Activated CD8-positive, alpha-beta memory T cell treated with anti-CD3 and anti-CD28 coated beads, Interleukin-2, amount 10 ng/mL, durations not matched to agents 7 days and 5 days (primary cell): ENCODE results near the gene FAM219A. TPM values are rescaled to one million over a fixed set of nuclear protein-coding genes. Genes with fewer than 3 reads are reported as not detected.
A peak's percentile ranks its signal among the peaks of the same experiment; 100 is the strongest.

ENCODE experiments used
- ATAC-seq: fragments of 150-1000 bp; cut with Tn5 transposase; one replicate; pipeline ENCODE4 v1.10.0; 2021; ENCODE audit warnings: moderate library complexity
- CTCF ChIA-PET: fragments of 350-600 bp; sonication (Branson Sonifier 250); formaldehyde crosslinking; loops from one replicate; lab custom pipeline; 2021; ENCODE audit warnings: antibody characterized with exemption; lab: Charles Lee
- DNase-seq: peaks from one replicate; pipeline ENCODE4 v3.0.0-alpha.2; 2020
- H3K27ac Mint-ChIP-seq: one replicate; pipeline ENCODE4 v1.8.0; 2021; ENCODE audit warnings: mild to moderate bottlenecking, mixed read lengths
- H3K27me3 Mint-ChIP-seq: one replicate; pipeline ENCODE4 v1.8.0; 2021; ENCODE audit warnings: mixed read lengths
- H3K36me3 Mint-ChIP-seq: one replicate; pipeline ENCODE4 v1.8.0; 2021; ENCODE audit warnings: mild to moderate bottlenecking, mixed read lengths
- H3K4me1 Mint-ChIP-seq: one replicate; pipeline ENCODE4 v1.8.0; 2021; ENCODE audit warnings: mixed read lengths
- H3K4me3 Mint-ChIP-seq: one replicate; pipeline ENCODE4 v1.8.0; 2021; ENCODE audit warnings: mild to moderate bottlenecking, moderate library complexity, mixed read lengths
- H3K9me3 Mint-ChIP-seq: one replicate; pipeline ENCODE4 v1.8.0; 2022; ENCODE audit warnings: low read depth, mixed read lengths
- total RNA-seq, 2 experiments: library from RNA; stranded (reverse); gene quantifications; one replicate each; pipeline ENCODE4 v1.2.3, GENCODE V29; 2021

The FAM219A gene
- total RNA-seq, 2 experiments from 2014 or later, result 7.9 to 13.8 TPM

- no peaks in the 10 kb centered on the region for H3K9me3 Mint-ChIP-seq
- no peak for ATAC-seq
- CTCF ChIA-PET, result no interaction called here
- peaks cover 7% of the 10 kb centered on the region for H3K4me1 Mint-ChIP-seq
- no peaks in the 10 kb centered on the region for H3K36me3 Mint-ChIP-seq
- no peak for DNase-seq
- H3K4me3 Mint-ChIP-seq, result no peak overlapping the region
- no peak overlapping the region for H3K27ac Mint-ChIP-seq
- peaks cover 29% of the 10 kb centered on the region for H3K27me3 Mint-ChIP-seq
Measured at GRCh38 chr9:34475097-34475496, 16.7 kb upstream of the FAM219A start.

- no peaks in the 10 kb centered on the region for H3K36me3 Mint-ChIP-seq
- CTCF ChIA-PET, result interaction anchor here (0.7 to 1.3 kb wide), 3 partner anchors 12 to 126 kb away, joined by 3 read pairs; no protein-coding TSS in a partner anchor
- peaks cover 12% of the 10 kb centered on the region for H3K27me3 Mint-ChIP-seq
- no peak overlapping the region for H3K4me3 Mint-ChIP-seq
- ATAC-seq, result no peak
- DNase-seq, result no peak
- H3K4me1 Mint-ChIP-seq, result no peaks in the 10 kb centered on the region
- no peaks in the 10 kb centered on the region for H3K9me3 Mint-ChIP-seq
- H3K27ac Mint-ChIP-seq, result no peak overlapping the region
Measured at GRCh38 chr9:34465468-34465867, 7.1 kb upstream of the FAM219A start.

GRCh38 chr9:34464571-34464970 is 6.2 kb upstream of the FAM219A start:
- no peaks in the 10 kb centered on the region for H3K36me3 Mint-ChIP-seq
- H3K4me3 Mint-ChIP-seq, result no peak overlapping the region
- no peak for DNase-seq
- H3K27ac Mint-ChIP-seq, result no peak overlapping the region
- H3K9me3 Mint-ChIP-seq, result no peaks in the 10 kb centered on the region
- peaks cover 7% of the 10 kb centered on the region for H3K4me1 Mint-ChIP-seq
- ATAC-seq, result no peak
- peaks cover 14% of the 10 kb centered on the region for H3K27me3 Mint-ChIP-seq
- CTCF ChIA-PET, result interaction anchor here (1.0 kb wide), 1 partner anchor 13 kb away, joined by 3 read pairs; no protein-coding TSS in a partner anchor

GRCh38 chr9:34463901-34464232 is 5.5 kb upstream of the FAM219A start:
- H3K4me3 Mint-ChIP-seq, result no peak overlapping the region
- DNase-seq, result no peak
- ATAC-seq, result no peak
- H3K27me3 Mint-ChIP-seq, result peaks cover 13% of the 10 kb centered on the region
- no peaks in the 10 kb centered on the region for H3K36me3 Mint-ChIP-seq
- H3K4me1 Mint-ChIP-seq, result peaks cover 12% of the 10 kb centered on the region
- CTCF ChIA-PET, result interaction anchor here (1.2 to 1.8 kb wide), 2 partner anchors 9 kb away, joined by 3 to 4 read pairs; no protein-coding TSS in a partner anchor
- no peak overlapping the region for H3K27ac Mint-ChIP-seq
- H3K9me3 Mint-ChIP-seq, result no peaks in the 10 kb centered on the region

GRCh38 chr9:34463098-34463900 is 4.9 kb upstream of the FAM219A start:
- no peak for DNase-seq
- no peaks in the 10 kb centered on the region for H3K36me3 Mint-ChIP-seq
- CTCF ChIA-PET, result interaction anchor here (0.9 to 1.8 kb wide), 5 partner anchors 8 to 140 kb away, joined by 3 to 4 read pairs (median 3); no protein-coding TSS in a partner anchor
- H3K4me3 Mint-ChIP-seq, result no peak overlapping the region
- H3K9me3 Mint-ChIP-seq, result no peaks in the 10 kb centered on the region
- H3K27ac Mint-ChIP-seq, result no peak overlapping the region
- H3K27me3 Mint-ChIP-seq, result peaks cover 12% of the 10 kb centered on the region
- peak; percentile 20 for ATAC-seq
- H3K4me1 Mint-ChIP-seq, result peaks cover 16% of the 10 kb centered on the region

- Mint-ChIP-seq H3K9me3 (no peaks in the 10 kb centered on the region), H3K36me3 (no peaks in the 10 kb centered on the region), H3K27ac (no peak overlapping the region), H3K27me3 (peaks cover 8% of the 10 kb centered on the region), H3K4me1 (peaks cover 43% of the 10 kb centered on the region), H3K4me3 (no peak overlapping the region)
- DNase-seq (no peak), ATAC-seq (no peak)
- CTCF ChIA-PET, result interaction anchor here (1.2 kb wide), 1 partner anchor 56 kb away, joined by 4 read pairs; no protein-coding TSS in a partner anchor
Measured at GRCh38 chr9:34459941-34460340, 1.6 kb upstream of the FAM219A start.

- no peak overlapping the region for H3K27ac Mint-ChIP-seq
- H3K36me3 Mint-ChIP-seq, result no peaks in the 10 kb centered on the region
- CTCF ChIA-PET, result interaction anchor here (1.2 kb wide), 1 partner anchor 56 kb away, joined by 4 read pairs; no protein-coding TSS in a partner anchor
- H3K4me1 Mint-ChIP-seq, result peaks cover 49% of the 10 kb centered on the region
- ATAC-seq (no peak), DNase-seq (no peak)
- H3K4me3 Mint-ChIP-seq, result peak overlapping the region; percentile 86
- no peaks in the 10 kb centered on the region for H3K9me3 Mint-ChIP-seq
- peaks cover 8% of the 10 kb centered on the region for H3K27me3 Mint-ChIP-seq
Measured at GRCh38 chr9:34459356-34459755, 986 bp upstream of the FAM219A start.

GRCh38 chr9:34458959-34459340 is 580 bp upstream of the FAM219A start:
- CTCF ChIA-PET, result interaction anchor here (1.3 kb wide), 1 partner anchor 55 kb away, joined by 4 read pairs; no protein-coding TSS in a partner anchor
- Mint-ChIP-seq H3K4me1 (peaks cover 49% of the 10 kb centered on the region), H3K27ac (peak overlapping the region; percentile 28)

GRCh38 chr9:34457266-34458012 is 931 bp downstream of the FAM219A start:
- ATAC-seq (peak; percentile 5), DNase-seq (peak; percentile 53)
- peak overlapping the region; percentile 86 for H3K4me3 Mint-ChIP-seq
- CTCF ChIA-PET, result interaction anchor here (0.6 to 1.3 kb wide), 2 partner anchors 54 to 187 kb away, joined by 3 to 4 read pairs; no protein-coding TSS in a partner anchor
- H3K27ac Mint-ChIP-seq, result peak overlapping the region; percentile 80
- no peaks in the 10 kb centered on the region for H3K36me3 Mint-ChIP-seq
- H3K4me1 Mint-ChIP-seq, result peaks cover 61% of the 10 kb centered on the region
- no peaks in the 10 kb centered on the region for H3K9me3 Mint-ChIP-seq
- peaks cover 8% of the 10 kb centered on the region for H3K27me3 Mint-ChIP-seq

More at GRCh38 chr9:34458959-34459340, 580 bp upstream of the FAM219A start:
- no peak for DNase-seq
- H3K36me3 Mint-ChIP-seq, result no peaks in the 10 kb centered on the region
- ATAC-seq, result no peak
- H3K9me3 Mint-ChIP-seq, result no peaks in the 10 kb centered on the region
- peaks cover 8% of the 10 kb centered on the region for H3K27me3 Mint-ChIP-seq
- H3K4me3 Mint-ChIP-seq, result peak overlapping the region; percentile 86

DNA sequence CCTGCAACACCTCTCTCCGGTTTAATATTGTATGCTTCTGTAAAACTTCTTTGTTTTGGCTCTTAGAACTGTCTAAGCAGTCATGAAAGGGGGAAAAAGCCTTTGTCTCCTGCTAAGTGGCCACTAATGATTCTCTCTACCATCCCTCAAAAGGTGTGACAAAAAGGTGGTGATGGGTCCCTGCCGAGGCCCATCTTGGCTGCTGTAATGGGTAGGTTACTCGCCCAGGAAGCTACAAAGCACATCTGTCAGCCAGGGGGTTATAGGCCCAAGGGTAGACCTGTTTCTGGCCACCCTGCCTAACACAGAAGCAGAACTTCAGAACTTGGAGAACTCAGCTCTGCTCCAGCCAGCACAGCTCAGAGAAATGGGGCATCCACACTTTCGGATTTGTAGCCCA is 1.6 kb downstream of the FAM219A start:
- DNase-seq, result no peak

GRCh38 chr9:34456151-34456550 is 2.2 kb downstream of the FAM219A start:
- CTCF ChIA-PET, result interaction anchor here (1.0 to 1.4 kb wide), 4 partner anchors 44 to 245 kb away, joined by 3 to 4 read pairs (median 4); no protein-coding TSS in a partner anchor
- H3K4me3 Mint-ChIP-seq, result peak overlapping the region; percentile 86
- peaks cover 6% of the 10 kb centered on the region for H3K27me3 Mint-ChIP-seq

More for the DNA sequence above, 1.6 kb downstream of the FAM219A start:
- no peak overlapping the region for H3K27ac Mint-ChIP-seq
- H3K9me3 Mint-ChIP-seq, result no peaks in the 10 kb centered on the region
- H3K4me3 Mint-ChIP-seq, result peak overlapping the region; percentile 86
- ATAC-seq, result no peak
- H3K27me3 Mint-ChIP-seq, result peaks cover 8% of the 10 kb centered on the region
- H3K4me1 Mint-ChIP-seq, result peaks cover 68% of the 10 kb centered on the region
- CTCF ChIA-PET, result interaction anchor here (0.6 to 1.4 kb wide), 5 partner anchors 44 to 244 kb away, joined by 3 to 4 read pairs (median 4); no protein-coding TSS in a partner anchor
- H3K36me3 Mint-ChIP-seq, result no peaks in the 10 kb centered on the region

GRCh38 chr9:34454571-34455065 is 3.8 kb downstream of the FAM219A start:
- CTCF ChIA-PET, result interaction anchor here (1.0 to 1.4 kb wide), 4 partner anchors 9 to 46 kb away, joined by 3 to 4 read pairs (median 3); no protein-coding TSS in a partner anchor
- peak; percentile 62 for DNase-seq
- H3K4me3 Mint-ChIP-seq, result no peak overlapping the region
- no peak overlapping the region for H3K27ac Mint-ChIP-seq
- peaks cover 1% of the 10 kb centered on the region for H3K27me3 Mint-ChIP-seq
- peaks cover 74% of the 10 kb centered on the region for H3K4me1 Mint-ChIP-seq
- no peak for ATAC-seq
- H3K9me3 Mint-ChIP-seq, result no peaks in the 10 kb centered on the region
- H3K36me3 Mint-ChIP-seq, result no peaks in the 10 kb centered on the region

More at GRCh38 chr9:34456151-34456550, 2.2 kb downstream of the FAM219A start:
- ATAC-seq (no peak), DNase-seq (no peak)
- H3K4me1 Mint-ChIP-seq, result peaks cover 74% of the 10 kb centered on the region
- H3K36me3 Mint-ChIP-seq, result no peaks in the 10 kb centered on the region
- H3K27ac Mint-ChIP-seq, result peak overlapping the region; percentile 52
- H3K9me3 Mint-ChIP-seq, result no peaks in the 10 kb centered on the region

DNA sequence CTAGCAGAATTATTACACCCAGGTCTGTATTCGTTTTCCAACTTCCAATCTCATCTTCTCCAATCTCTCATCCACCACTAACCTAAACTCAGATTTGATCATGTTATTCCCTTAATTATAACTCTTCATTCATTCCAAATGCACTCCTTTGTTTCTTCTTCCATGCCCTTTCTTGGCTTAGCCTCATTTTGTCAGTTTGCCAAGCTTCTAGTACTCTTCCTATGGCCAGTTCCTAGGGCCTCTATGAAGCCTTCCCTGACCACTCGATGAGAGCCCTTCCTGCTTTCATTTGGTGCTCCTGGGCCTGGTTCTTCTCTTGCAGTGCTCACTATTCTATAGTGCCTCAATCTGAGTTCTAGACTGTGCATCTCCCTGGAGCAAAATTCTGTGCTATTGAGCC is 5.8 kb downstream of the FAM219A start:
- ATAC-seq (no peak), DNase-seq (no peak)
- H3K4me3 Mint-ChIP-seq, result no peak overlapping the region
- H3K27ac Mint-ChIP-seq, result no peak overlapping the region
- H3K27me3 Mint-ChIP-seq, result no peaks in the 10 kb centered on the region
- CTCF ChIA-PET, result no interaction called here
- H3K4me1 Mint-ChIP-seq, result peaks cover 62% of the 10 kb centered on the region
- H3K36me3 Mint-ChIP-seq, result no peaks in the 10 kb centered on the region
- no peaks in the 10 kb centered on the region for H3K9me3 Mint-ChIP-seq
